OCI-LY7 (cell line): ENCODE measurements around the gene RAD51B. TPM values are rescaled to one million over a fixed set of nuclear protein-coding genes. Genes with fewer than 3 reads are reported as not detected.

Experiments
- BruUV-seq: library from RNA; stranded (reverse); fragments of 400-500 nt; replicated peaks from 2 replicates; lab custom pipeline; 2021; lab: Mats Ljungman, UMichigan
- CTCF ChIA-PET: fragments of 300-600 bp; sonication (Branson Sonifier 250); formaldehyde crosslinking; loops from one replicate; lab custom pipeline; 2022; ENCODE audit warnings: antibody characterized with exemption; ENCODE audit not compliant: unreplicated experiment; lab: Charles Lee
- POLR2A ChIA-PET: fragments of 300-600 bp; sonication (Branson Sonifier 250); formaldehyde crosslinking; loops from one replicate; lab custom pipeline; 2022; ENCODE audit warnings: antibody characterized with exemption; lab: Charles Lee
- DNase-seq: peaks from one replicate; pipeline ENCODE4 v3.0.0-alpha.2; 2015; ENCODE audit warnings: low spot score
- H2AFZ ChIP-seq: fragments of 200-600 bp; sonication (generic), shearing (Covaris generic); 2 replicates; pipeline ENCODE4 v1.6.1; 2014; ENCODE audit warnings: mild to moderate bottlenecking, antibody characterized with exemption, low read length, moderate library complexity
- H3K27ac ChIP-seq: fragments of 200-600 bp; sonication (generic); 2 replicates; pipeline ENCODE4 v1.5.1; 2014; ENCODE audit warnings: mixed run types, low read depth, mild to moderate bottlenecking, moderate library complexity, low read length, inconsistent platforms; ENCODE audit not compliant: poor library complexity, severe bottlenecking
- H3K36me3 ChIP-seq: fragments of 200-600 bp; sonication (generic); 2 replicates; pipeline ENCODE4 v1.6.1; 2014; ENCODE audit warnings: mild to moderate bottlenecking, antibody characterized with exemption, low read length, moderate library complexity, mixed read lengths; ENCODE audit not compliant: insufficient read depth
- H3K4me1 ChIP-seq: fragments of 200-600 bp; sonication (generic); 2 replicates; pipeline ENCODE4 v1.5.1; 2014; ENCODE audit warnings: mild to moderate bottlenecking, low read length; ENCODE audit not compliant: insufficient read depth, poor library complexity, severe bottlenecking
- H3K4me2 ChIP-seq: fragments of 200-600 bp; sonication (generic); 2 replicates; pipeline ENCODE4 v1.6.1; 2014; ENCODE audit warnings: mild to moderate bottlenecking, low read length
- H3K4me3 ChIP-seq: fragments of 200-600 bp; sonication (generic); 2 replicates; pipeline ENCODE4 v1.5.1; 2014; ENCODE audit warnings: mild to moderate bottlenecking, low read depth, low read length; ENCODE audit not compliant: poor library complexity, severe bottlenecking
- H3K79me2 ChIP-seq: fragments of 200-600 bp; sonication (generic); 2 replicates; pipeline ENCODE4 v1.6.1; 2016; ENCODE audit warnings: low read depth, mild to moderate bottlenecking, low read length, moderate library complexity, mixed read lengths; ENCODE audit not compliant: insufficient read depth
- H3K9me2 ChIP-seq: fragments of 200-600 bp; sonication (generic); 2 replicates; pipeline ENCODE4 v1.6.1; 2016; ENCODE audit warnings: mild to moderate bottlenecking, low read length, mixed read lengths; ENCODE audit not compliant: insufficient read depth
- H3K9me3 ChIP-seq: fragments of 200-600 bp; sonication (generic); 2 replicates; pipeline ENCODE4 v1.6.1; 2014; ENCODE audit warnings: mild to moderate bottlenecking, mixed run types, low read length, mixed read lengths
- H4K20me1 ChIP-seq: fragments of 200-600 bp; sonication (generic); 2 replicates; pipeline ENCODE4 v1.6.1; 2014; ENCODE audit warnings: mild to moderate bottlenecking, antibody characterized with exemption, low read length, moderate library complexity, mixed read lengths; ENCODE audit not compliant: insufficient read depth
- CTCF ChIP-seq: fragments of 200-600 bp; sonication (generic); conservative IDR thresholded peaks from 2 replicates; pipeline ENCODE4 v1.5.1; 2014; ENCODE audit warnings: mild to moderate bottlenecking, antibody characterized with exemption, low read length, moderate library complexity, mixed read lengths
- EZH2phosphoT487 ChIP-seq: fragments of 200-600 bp; sonication (generic); IDR thresholded peaks from 2 replicates; pipeline ENCODE4 v1.6.1; 2018; ENCODE audit warnings: low read depth, borderline replicate concordance, mild to moderate bottlenecking, mixed run types, antibody characterized with exemption, low read length, moderate library complexity, mixed read lengths
- intact Hi-C: fragments of 100-400 bp; cut with micrococcal nuclease; formaldehyde crosslinking; loops from one replicate; pipeline ENCODE4 v1.10.0; 2022; ENCODE audit not compliant: unreplicated experiment
- total RNA-seq, 2 experiments: library from RNA; depleted of rRNA in 1 of 2; stranded (reverse); fragments of >200 nt in 1 of 2; shearing (Covaris generic) in 1 of 2; gene quantifications; 2 replicates each; pipeline ENCODE4 v1.2.3, GENCODE V29; 2014 to 2022

Gene RAD51B
- total RNA-seq, 2 experiments from 2014 or later, result 41.4 to 89.9 TPM

- Histone ChIP-seq H3K4me3 (no peak overlapping the region), H3K27ac (no peak overlapping the region), H4K20me1 (no peaks in the 10 kb centered on the region), H3K4me2 (no peak overlapping the region), H2AFZ (no peak overlapping the region), H3K9me2 (no peaks in the 10 kb centered on the region), H3K36me3 (no peaks in the 10 kb centered on the region; the same call in 1 of the 2 replicates), H3K79me2 (no peaks in the 10 kb centered on the region), H3K9me3 (peaks cover 10% of the 10 kb centered on the region; the same call in 1 of the 2 replicates), H3K4me1 (peaks cover 5% of the 10 kb centered on the region)
- no TSS peak for BruUV-seq
- DNase-seq, result no peak
- CTCF ChIA-PET, result no interaction called here
- POLR2A ChIA-PET, result interaction anchor here (0.6 kb wide), 1 partner anchor 60 kb away, joined by 3 read pairs; no protein-coding TSS in a partner anchor
- intact Hi-C loops, result no loop called here
- TF ChIP-seq CTCF (no peak), EZH2phosphoT487 (no peak)
These were observed 905.3 kb downstream of the RAD51B start for GRCh38 chr14:68724914-68725313.

GRCh38 chr14:68726093-68726695, 906.6 kb downstream of the RAD51B start:
- DNase-seq, result no peak
- no TSS peak for BruUV-seq
- Histone ChIP-seq H4K20me1 (no peaks in the 10 kb centered on the region), H3K4me3 (no peak overlapping the region), H3K9me2 (no peaks in the 10 kb centered on the region), H3K9me3 (no peaks in the 10 kb centered on the region), H3K4me2 (no peak overlapping the region), H3K36me3 (no peaks in the 10 kb centered on the region), H3K79me2 (no peaks in the 10 kb centered on the region), H3K27ac (no peak overlapping the region), H3K4me1 (peaks cover 7% of the 10 kb centered on the region), H2AFZ (no peak overlapping the region)
- intact Hi-C loops, result no loop called here
- ChIA-PET POLR2A (interaction anchor here (0.7 kb wide), 1 partner anchor 94 kb away, joined by 3 read pairs; no protein-coding TSS in a partner anchor), CTCF (no interaction called here)
- TF ChIP-seq CTCF (no peak), EZH2phosphoT487 (no peak)

DNA sequence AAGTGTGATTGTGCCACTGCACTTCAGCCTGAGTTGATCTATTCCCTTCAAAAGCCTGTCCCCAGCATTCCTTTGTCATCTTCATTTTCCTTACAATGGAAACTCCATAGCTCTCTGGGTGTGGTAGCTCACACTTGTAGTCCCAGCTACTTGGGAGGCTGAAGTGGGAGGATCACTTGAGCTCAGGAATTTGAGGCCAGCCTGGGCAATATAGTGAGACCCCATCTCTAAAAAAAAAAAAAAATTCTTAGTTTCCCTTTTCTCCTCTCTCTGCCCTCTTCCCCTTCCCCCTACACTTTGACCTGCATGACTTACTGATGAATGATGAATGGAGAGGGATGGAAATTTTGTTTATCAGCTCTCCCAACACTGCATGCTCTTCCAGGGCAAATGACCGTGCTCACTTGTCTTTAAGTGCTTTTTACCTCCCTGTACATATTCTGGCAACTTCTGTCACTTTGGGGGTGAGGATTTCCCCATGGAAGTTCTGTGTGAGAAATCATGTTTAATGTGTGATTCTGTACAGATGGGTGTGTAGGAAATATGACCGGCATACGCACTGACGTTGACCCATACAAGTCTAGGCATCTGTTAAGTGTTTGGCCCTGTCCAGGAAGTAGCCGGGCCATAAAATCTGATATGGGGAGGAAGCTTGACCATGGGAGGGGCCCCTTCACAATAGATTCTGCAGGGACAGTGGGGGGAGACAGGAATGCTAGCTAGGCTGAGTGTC, 907.9 kb downstream of the RAD51B start:
- H3K4me3 ChIP-seq, result no peak overlapping the region
- H3K9me3 ChIP-seq, result no peaks in the 10 kb centered on the region
- H3K4me1 ChIP-seq, result peaks cover 7% of the 10 kb centered on the region
- no peak for DNase-seq
- BruUV-seq, result no TSS peak
- no peak overlapping the region for H3K27ac ChIP-seq
- no peaks in the 10 kb centered on the region for H4K20me1 ChIP-seq
- H3K36me3 ChIP-seq, result no peaks in the 10 kb centered on the region
- intact Hi-C loops, result no loop called here
- ChIA-PET POLR2A (no interaction called here), CTCF (no interaction called here)
- no peak overlapping the region for H3K4me2 ChIP-seq
- H3K9me2 ChIP-seq, result no peaks in the 10 kb centered on the region
- H3K79me2 ChIP-seq, result no peaks in the 10 kb centered on the region
- H2AFZ ChIP-seq, result no peak overlapping the region
- no peak for TF ChIP-seq EZH2phosphoT487
- TF ChIP-seq CTCF, result no peak
